ENCODE data around the gene BEST2.

BEST2 gene

GRCh38 chr19:12750851-12751250, 740 bp upstream of the BEST2 start:
- DNase-seq (ENCODE audit: extremely low read depth, low read depth): no peak
- TF ChIP-seq CTCF (IDR thresholded peaks at IDR 0.05; ENCODE audit: low read depth, low read length): no peak

GRCh38 chr19:12752056-12752781, 628 bp downstream of the BEST2 start:
- no peak for DNase-seq (ENCODE audit: extremely low read depth, low read depth)
- TF ChIP-seq CTCF (IDR thresholded peaks at IDR 0.05; ENCODE audit: low read depth, low read length): no peak

- TF ChIP-seq CTCF (IDR thresholded peaks at IDR 0.05; ENCODE audit: low read depth, low read length): no peak
- DNase-seq (ENCODE audit: extremely low read depth, low read depth): no peak
These were observed 3.0 kb downstream of the BEST2 start for GRCh38 chr19:12754465-12755196.

GRCh38 chr19:12756150-12756883, 4.7 kb downstream of the BEST2 start:
- TF ChIP-seq CTCF (IDR thresholded peaks at IDR 0.05; ENCODE audit: low read depth, low read length): no peak
- DNase-seq (ENCODE audit: extremely low read depth, low read depth): no peak

- DNase-seq (ENCODE audit: extremely low read depth, low read depth): peak; percentile 34
- TF ChIP-seq CTCF (IDR thresholded peaks at IDR 0.05; ENCODE audit: low read depth, low read length): peak; percentile 74
These were observed 6.1 kb downstream of the BEST2 start for GRCh38 chr19:12757544-12758274.

- TF ChIP-seq CTCF (IDR thresholded peaks at IDR 0.05; ENCODE audit: low read depth, low read length): no peak
These were observed 8.1 kb downstream of the BEST2 start for GRCh38 chr19:12759686-12760085.

More at GRCh38 chr19:12759686-12760085, 8.1 kb downstream of the BEST2 start:
- no peak for DNase-seq (ENCODE audit: extremely low read depth, low read depth)
